Measurements from ENCODE around the gene GSAP.

The GSAP gene

GRCh38 chr7:77409739-77410547, 6.2 kb downstream of the GSAP start:
- DNase-seq (ENCODE audit: low read depth): no peak
- no peak for TF ChIP-seq CTCF (IDR thresholded peaks at IDR 0.05; ENCODE audit: insufficient read depth, low read depth, low read length, missing control alignments)

GRCh38 chr7:77409005-77409738, 7.0 kb downstream of the GSAP start:
- DNase-seq (ENCODE audit: low read depth): no peak
- H3K4me3 ChIP-seq (ENCODE audit: low read depth, low read length): no peak overlapping the region
- no peak for TF ChIP-seq CTCF (IDR thresholded peaks at IDR 0.05; ENCODE audit: insufficient read depth, low read depth, low read length, missing control alignments)

More at GRCh38 chr7:77409739-77410547, 6.2 kb downstream of the GSAP start:
- no peak overlapping the region for H3K4me3 ChIP-seq (ENCODE audit: low read depth, low read length)

- TF ChIP-seq CTCF (IDR thresholded peaks at IDR 0.05; ENCODE audit: insufficient read depth, low read depth, low read length, missing control alignments): no peak
- no peak for DNase-seq (ENCODE audit: low read depth)
- no peak overlapping the region for H3K4me3 ChIP-seq (ENCODE audit: low read depth, low read length)
Measured at GRCh38 chr7:77407906-77408305, 8.2 kb downstream of the GSAP start.

- TF ChIP-seq CTCF (IDR thresholded peaks at IDR 0.05; ENCODE audit: insufficient read depth, low read depth, low read length, missing control alignments): no peak
- H3K4me3 ChIP-seq (ENCODE audit: low read depth, low read length): no peak overlapping the region
- no peak for DNase-seq (ENCODE audit: low read depth)
Measured at GRCh38 chr7:77406421-77406820, 9.7 kb downstream of the GSAP start.

- no peak for TF ChIP-seq CTCF (IDR thresholded peaks at IDR 0.05; ENCODE audit: insufficient read depth, low read depth, low read length, missing control alignments)
- no peak for DNase-seq (ENCODE audit: low read depth)
- no peak overlapping the region for H3K4me3 ChIP-seq (ENCODE audit: low read depth, low read length)
Measured at GRCh38 chr7:77404641-77405040, 11.5 kb downstream of the GSAP start.

GRCh38 chr7:77403957-77404356, 12.2 kb downstream of the GSAP start:
- DNase-seq (ENCODE audit: low read depth): no peak
- no peak overlapping the region for H3K4me3 ChIP-seq (ENCODE audit: low read depth, low read length)
- no peak for TF ChIP-seq CTCF (IDR thresholded peaks at IDR 0.05; ENCODE audit: insufficient read depth, low read depth, low read length, missing control alignments)
